DND-41 (cell line): Measurements from ENCODE around the gene KCNE5.
"Not testable (repeated sequence)": the region's sequence is repeated elsewhere in the genome, so short reads cannot be mapped to it uniquely, and the experiment has no call there.

Experiments
- ATAC-seq: fragments of 200-7000 bp; cut with Tn5 transposase; 3 replicates; pipeline ENCODE4 v1.9.1; 2021; ENCODE audit warnings: low read depth; ENCODE audit not compliant: insufficient read depth
- DNase-seq: peaks from one replicate; pipeline ENCODE4 v3.0.0-alpha.2; 2020
- H2AFZ ChIP-seq: 2 replicates; pipeline ENCODE4 v1.6.0; 2012; ENCODE audit warnings: low read depth, low read length
- H3K27ac ChIP-seq: 2 replicates; pipeline ENCODE4 v1.5.1; 2012; ENCODE audit warnings: low read length, inconsistent platforms
- H3K27me3 ChIP-seq: fragments of 200-600 bp; sonication (generic); 2 replicates; pipeline ENCODE4 v1.6.0; 2012; ENCODE audit warnings: low read length, mild to moderate bottlenecking, inconsistent platforms; ENCODE audit not compliant: insufficient read depth, poor library complexity
- H3K36me3 ChIP-seq: 2 replicates; pipeline ENCODE4 v1.5.1; 2012; ENCODE audit warnings: low read length, inconsistent platforms; ENCODE audit not compliant: insufficient read depth
- H3K4me1 ChIP-seq: 2 replicates; pipeline ENCODE4 v1.5.1; 2012; ENCODE audit warnings: mild to moderate bottlenecking, low read length; ENCODE audit not compliant: insufficient read depth
- H3K4me2 ChIP-seq: 2 replicates; pipeline ENCODE4 v1.6.0; 2012; ENCODE audit warnings: mild to moderate bottlenecking, moderate library complexity, low read length, inconsistent platforms; ENCODE audit not compliant: insufficient read depth
- H3K4me3 ChIP-seq, 2 experiments: fragments of 200-600 bp in 1 of 2; shearing (Covaris generic) in 1 of 2; 2 replicates each; pipeline ENCODE4 v1.5.1; 2012 to 2016; ENCODE audit warnings: inconsistent platforms in 2 of 2, low read length in 2 of 2, mild to moderate bottlenecking in 2 of 2, low read depth in 1 of 2, moderate library complexity in 1 of 2
- H3K79me2 ChIP-seq: 2 replicates; pipeline ENCODE4 v1.6.0; 2012; ENCODE audit warnings: low read length, inconsistent platforms; ENCODE audit not compliant: insufficient read depth
- H3K9ac ChIP-seq: 2 replicates; pipeline ENCODE4 v1.6.0; 2012; ENCODE audit warnings: low read depth, mild to moderate bottlenecking, inconsistent platforms, low read length, moderate library complexity
- H3K9me3 ChIP-seq: 2 replicates; pipeline ENCODE4 v1.5.1; 2012; ENCODE audit warnings: low read length, moderate library complexity, mild to moderate bottlenecking, inconsistent platforms; ENCODE audit not compliant: insufficient read depth, severe bottlenecking
- H4K20me1 ChIP-seq: 2 replicates; pipeline ENCODE4 v1.6.0; 2012; ENCODE audit warnings: low read length; ENCODE audit not compliant: insufficient read depth
- EZH2 ChIP-seq: IDR thresholded peaks from 3 replicates; pipeline ENCODE4 v1.6.1; 2012; ENCODE audit warnings: borderline replicate concordance, low read depth, mild to moderate bottlenecking, moderate library complexity, low read length, inconsistent platforms; ENCODE audit not compliant: severe bottlenecking
- TF ChIP-seq, protein P1 (sequence below): IDR thresholded peaks from 2 replicates; pipeline ENCODE4 v1.5.1; 2012; ENCODE audit warnings: borderline replicate concordance, low read length, moderate library complexity, mild to moderate bottlenecking; ENCODE audit not compliant: poor library complexity, severe bottlenecking; ENCODE audit errors: extremely low read depth

KCNE5 gene, protein sequence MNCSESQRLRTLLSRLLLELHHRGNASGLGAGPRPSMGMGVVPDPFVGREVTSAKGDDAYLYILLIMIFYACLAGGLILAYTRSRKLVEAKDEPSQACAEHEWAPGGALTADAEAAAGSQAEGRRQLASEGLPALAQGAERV

DNA sequence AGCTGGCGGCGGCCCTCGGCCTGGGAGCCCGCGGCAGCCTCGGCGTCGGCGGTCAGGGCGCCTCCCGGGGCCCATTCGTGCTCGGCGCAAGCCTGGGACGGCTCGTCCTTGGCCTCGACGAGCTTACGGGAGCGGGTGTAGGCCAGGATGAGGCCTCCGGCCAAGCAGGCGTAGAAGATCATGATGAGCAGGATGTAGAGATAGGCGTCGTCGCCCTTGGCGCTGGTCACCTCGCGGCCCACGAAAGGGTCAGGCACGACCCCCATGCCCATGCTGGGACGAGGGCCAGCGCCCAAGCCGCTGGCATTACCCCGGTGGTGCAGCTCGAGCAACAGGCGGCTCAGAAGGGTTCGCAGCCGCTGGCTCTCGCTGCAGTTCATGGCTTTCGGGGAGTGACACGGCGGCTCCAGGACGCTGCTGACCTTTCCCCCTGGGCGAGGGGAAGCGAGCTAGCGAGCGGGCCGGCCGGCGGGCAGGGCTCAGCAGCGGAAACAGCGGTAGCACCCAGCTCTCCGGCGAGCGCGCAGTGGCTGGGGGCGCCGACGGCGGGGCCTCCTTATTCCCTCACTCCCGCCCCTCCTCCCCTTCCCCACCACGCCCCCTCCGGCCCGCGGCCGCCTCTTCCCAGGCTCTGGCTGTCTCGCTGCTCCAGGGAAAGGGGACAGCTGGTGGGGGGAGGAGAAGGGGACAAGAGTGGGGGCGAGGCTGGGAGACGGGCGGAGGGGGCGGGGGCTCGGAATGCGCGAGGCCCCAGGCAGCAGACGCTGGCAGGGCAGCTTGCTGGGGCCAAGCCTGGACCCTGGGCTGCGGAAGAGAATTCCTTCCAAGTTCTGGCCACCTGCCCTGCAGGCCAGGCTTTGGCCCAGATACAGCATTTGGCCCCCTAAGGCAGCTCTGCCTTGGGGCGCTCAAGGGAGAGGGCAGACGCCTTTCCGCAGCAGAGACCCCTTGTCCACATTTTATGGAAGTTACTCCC lies at the start of gene KCNE5:
TSS of gene KCNE5 (minus strand) at position 532 of the 976 bp plus-strand sequence. CDS start at position 380, 152 bp downstream.
- no peaks in the 10 kb centered on the region for H3K4me1 ChIP-seq
- no peak for ATAC-seq
- no peak within 1 kb of the TSS for H3K4me2 ChIP-seq
- H3K36me3 ChIP-seq = no peaks in the 10 kb centered on the region
- DNase-seq = no peak
- H3K27ac ChIP-seq = no peak within 1 kb of the TSS
- H2AFZ ChIP-seq = no peak within 1 kb of the TSS
- H4K20me1 ChIP-seq = no peaks in the 10 kb centered on the region
- H3K27me3 ChIP-seq = no peaks in the 10 kb centered on the region
- H3K79me2 ChIP-seq = no peaks in the 10 kb centered on the region
- no peaks in the 10 kb centered on the region for H3K9me3 ChIP-seq
- H3K9ac ChIP-seq = no peak within 1 kb of the TSS
- no peak for TF ChIP-seq EZH2
- TF ChIP-seq, protein P1, sequence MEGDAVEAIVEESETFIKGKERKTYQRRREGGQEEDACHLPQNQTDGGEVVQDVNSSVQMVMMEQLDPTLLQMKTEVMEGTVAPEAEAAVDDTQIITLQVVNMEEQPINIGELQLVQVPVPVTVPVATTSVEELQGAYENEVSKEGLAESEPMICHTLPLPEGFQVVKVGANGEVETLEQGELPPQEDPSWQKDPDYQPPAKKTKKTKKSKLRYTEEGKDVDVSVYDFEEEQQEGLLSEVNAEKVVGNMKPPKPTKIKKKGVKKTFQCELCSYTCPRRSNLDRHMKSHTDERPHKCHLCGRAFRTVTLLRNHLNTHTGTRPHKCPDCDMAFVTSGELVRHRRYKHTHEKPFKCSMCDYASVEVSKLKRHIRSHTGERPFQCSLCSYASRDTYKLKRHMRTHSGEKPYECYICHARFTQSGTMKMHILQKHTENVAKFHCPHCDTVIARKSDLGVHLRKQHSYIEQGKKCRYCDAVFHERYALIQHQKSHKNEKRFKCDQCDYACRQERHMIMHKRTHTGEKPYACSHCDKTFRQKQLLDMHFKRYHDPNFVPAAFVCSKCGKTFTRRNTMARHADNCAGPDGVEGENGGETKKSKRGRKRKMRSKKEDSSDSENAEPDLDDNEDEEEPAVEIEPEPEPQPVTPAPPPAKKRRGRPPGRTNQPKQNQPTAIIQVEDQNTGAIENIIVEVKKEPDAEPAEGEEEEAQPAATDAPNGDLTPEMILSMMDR = no peak
- H3K4me3 ChIP-seq = no peak within 1 kb of the TSS

- no peaks in the 10 kb centered on the region for H3K27me3 ChIP-seq
- H3K27ac ChIP-seq = no peak overlapping the region
- no peak overlapping the region for H3K9ac ChIP-seq
- H3K4me2 ChIP-seq = no peak overlapping the region
- ATAC-seq = no peak
- no peak overlapping the region for H3K4me3 ChIP-seq
- no peaks in the 10 kb centered on the region for H3K9me3 ChIP-seq
- peaks cover 45% of the 10 kb centered on the region for H3K36me3 ChIP-seq
- H2AFZ ChIP-seq = no peak overlapping the region
- DNase-seq = no peak
- TF ChIP-seq EZH2 = no peak
- TF ChIP-seq, protein P1 = no peak
- no peaks in the 10 kb centered on the region for H3K79me2 ChIP-seq
- H3K4me1 ChIP-seq = no peaks in the 10 kb centered on the region
- no peaks in the 10 kb centered on the region for H4K20me1 ChIP-seq
Measured at GRCh38 chrX:109672239-109672638, 47.3 kb upstream of the KCNE5 start.

DNA sequence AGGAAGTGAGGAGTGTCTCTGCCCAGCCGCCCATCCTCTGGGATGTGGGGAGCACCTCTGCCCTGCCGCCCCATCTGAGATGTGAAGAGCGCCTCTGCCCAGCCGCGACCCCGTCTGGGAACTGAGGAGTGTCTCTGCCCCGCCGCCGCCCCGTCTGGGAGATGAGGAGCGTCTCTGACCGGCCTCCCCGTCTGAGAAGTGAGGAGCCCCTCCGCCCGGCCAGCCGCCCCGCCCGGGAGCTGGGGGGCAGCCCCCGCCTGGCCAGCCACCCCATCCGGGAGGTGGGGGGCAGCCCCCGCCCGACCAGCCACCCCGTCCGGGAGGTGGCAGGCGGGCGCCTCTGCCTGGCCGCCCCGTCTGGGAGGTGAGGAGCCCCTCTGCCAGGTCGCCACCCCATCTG lies 46.2 kb upstream of the KCNE5 start:
- peaks cover 44% of the 10 kb centered on the region for H3K36me3 ChIP-seq
- not testable (repeated sequence) for H3K79me2 ChIP-seq, H3K27ac ChIP-seq, H3K4me2 ChIP-seq, ATAC-seq, H2AFZ ChIP-seq, H3K4me1 ChIP-seq, H3K4me3 ChIP-seq, H3K27me3 ChIP-seq, H3K9ac ChIP-seq, H4K20me1 ChIP-seq, DNase-seq, H3K9me3 ChIP-seq

DNA sequence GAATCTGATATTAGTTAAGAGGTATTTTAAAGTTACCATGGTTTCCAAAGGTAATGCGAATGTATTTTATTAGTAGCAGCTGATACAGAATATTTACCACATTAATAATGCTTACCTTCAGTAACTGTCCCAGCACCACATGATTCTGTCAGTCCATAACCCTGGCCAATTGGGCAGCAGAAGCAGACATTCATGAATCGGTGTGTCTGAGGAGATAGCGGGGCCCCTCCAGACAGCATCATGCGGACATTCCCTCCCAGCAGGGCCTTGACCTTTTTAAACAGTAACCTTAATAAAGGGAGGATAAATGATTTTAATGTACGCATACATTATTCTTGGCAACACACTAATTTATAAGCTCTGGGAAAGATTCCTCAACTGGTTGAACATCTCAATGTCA lies 43.0 kb upstream of the KCNE5 start:
- Histone ChIP-seq H3K9me3 (no peaks in the 10 kb centered on the region), H3K4me3 (no peak overlapping the region), H3K79me2 (no peaks in the 10 kb centered on the region), H2AFZ (no peak overlapping the region), H3K9ac (no peak overlapping the region), H3K4me2 (no peak overlapping the region), H3K36me3 (peaks cover 30% of the 10 kb centered on the region), H3K4me1 (no peaks in the 10 kb centered on the region), H4K20me1 (no peaks in the 10 kb centered on the region), H3K27ac (no peak overlapping the region), H3K27me3 (no peaks in the 10 kb centered on the region)
- no peak for DNase-seq
- TF ChIP-seq, protein P1 = no peak
- TF ChIP-seq EZH2 = no peak
- ATAC-seq = no peak
